ENCODE data around the gene HSD17B11.

GRCh38 chr4:87354168-87355102 is 36.6 kb downstream of the HSD17B11 start:
- TF ChIP-seq POLR2AphosphoS5 (IDR thresholded peaks at IDR 0.05; ENCODE audit: low read depth, low read length) (no peak), TAF1 (IDR thresholded peaks at IDR 0.05; ENCODE audit: borderline replicate concordance, low read depth, low read length) (no peak)
